HepG2 (cell line): ENCODE data around the gene TSPAN9. TPM values are rescaled to one million over a fixed set of nuclear protein-coding genes. Genes with fewer than 3 reads are reported as not detected.

Experiments used
- ATAC-seq: fragments of 200-7000 bp; cut with Tn5 transposase; 3 replicates; pipeline ENCODE4 v1.9.1; 2020; ENCODE audit warnings: mild to moderate bottlenecking, moderate library complexity
- BruUV-seq: library from RNA; stranded (reverse); fragments of 400-500 nt; replicated peaks from 2 replicates; lab custom pipeline; 2021; lab: Mats Ljungman, UMichigan
- CTCF ChIA-PET: fragments of 300-600 bp; formaldehyde crosslinking; extraction: SDS; loops from one replicate; lab custom pipeline; 2021; ENCODE audit warnings: low total read pairs, inconsistent platforms, low intra/inter-chr PET ratio; lab: Yijun Ruan, JAX
- POLR2A ChIA-PET: fragments of 350-600 bp; sonication (Branson Sonifier 250); formaldehyde crosslinking; loops from one replicate; lab custom pipeline; 2020; ENCODE audit warnings: antibody characterized with exemption, inconsistent platforms; lab: Yijun Ruan, JAX
- DNase-seq: peaks from one replicate; pipeline ENCODE4 v3.0.0-alpha.2; 2015; ENCODE audit warnings: low spot score
- FAIRE-seq: peaks from 3 replicates; lab custom pipeline; 2011; peaks lifted over from hg19 to GRCh38; lab: Jason Lieb, UNC
- H2AFZ ChIP-seq: one replicate; pipeline ENCODE4 v1.6.1; 2011; ENCODE audit warnings: low read length, inconsistent platforms
- H3K27ac ChIP-seq: fragments of 300-600 bp; 3 replicates; pipeline ENCODE4 v1.8.0; 2011; ENCODE audit warnings: mixed run types, mild to moderate bottlenecking, mixed read lengths, low read length, inconsistent platforms; ENCODE audit not compliant: insufficient read depth; ENCODE audit errors: extremely low read length
- H3K27me3 ChIP-seq, 2 experiments: fragments of 200-600 bp in 1 of 2; 2 replicates in 1 of 2; 3 replicates in 1 of 2; pipeline versions ENCODE4 v1.6.0 to v1.8.0; 2011; ENCODE audit warnings: low read length in 2 of 2, mild to moderate bottlenecking in 2 of 2, moderate library complexity in 2 of 2, inconsistent platforms in 1 of 2; ENCODE audit not compliant: insufficient read depth in 2 of 2, control insufficient read depth in 1 of 2
- H3K36me3 ChIP-seq, 2 experiments: fragments of 200-600 bp in 1 of 2; replicated peaks in 1 of 2; 2 replicates in 1 of 2; 3 replicates in 1 of 2; pipeline versions ENCODE4 v1.5.1 to v1.8.0; 2011; ENCODE audit warnings: low read length in 2 of 2, inconsistent platforms in 1 of 2; ENCODE audit not compliant: insufficient read depth in 2 of 2, control insufficient read depth in 1 of 2
- H3K4me1 ChIP-seq: 2 replicates; pipeline ENCODE4 v1.5.1; 2012; ENCODE audit warnings: low read length, inconsistent platforms; ENCODE audit not compliant: insufficient read depth
- H3K4me2 ChIP-seq: 2 replicates; pipeline ENCODE4 v1.6.0; 2011; ENCODE audit warnings: low read depth, low read length, inconsistent platforms
- H3K4me3 ChIP-seq, 3 experiments: fragments of 200-600 bp in 1 of 3; sonication (generic), shearing (Covaris generic) in 1 of 3; replicated peaks in 1 of 3; 2 replicates each; pipeline ENCODE4 v1.5.1; 2011 to 2016; ENCODE audit warnings: low read length in 3 of 3, inconsistent platforms in 2 of 3, low read depth in 2 of 3, mild to moderate bottlenecking in 2 of 3, control low read depth in 1 of 3, mixed read lengths in 1 of 3; ENCODE audit not compliant: insufficient read depth in 1 of 3
- H3K79me2 ChIP-seq: one replicate; pipeline ENCODE4 v1.6.1; 2011; ENCODE audit warnings: low read length, inconsistent platforms; ENCODE audit not compliant: insufficient read depth
- H3K9ac ChIP-seq: 2 replicates; pipeline ENCODE4 v1.6.0; 2011; ENCODE audit warnings: mild to moderate bottlenecking, low read depth, low read length, inconsistent platforms; ENCODE audit not compliant: insufficient read depth
- H3K9me3 ChIP-seq: 2 replicates; pipeline ENCODE4 v1.5.1; 2012; ENCODE audit warnings: mild to moderate bottlenecking, low read length
- H4K20me1 ChIP-seq: 2 replicates; pipeline ENCODE4 v1.6.0; 2011; ENCODE audit warnings: inconsistent platforms, mild to moderate bottlenecking, low read length, moderate library complexity; ENCODE audit not compliant: insufficient read depth
- HNF4G ChIP-seq, 2 experiments: sonication (generic) in 1 of 2; formaldehyde crosslinking in 1 of 2; IDR thresholded peaks; 2 replicates each; pipeline versions ENCODE4 v1.4.0 to v1.6.1; 2011 to 2020; ENCODE audit warnings: borderline replicate concordance in 2 of 2, low read depth in 2 of 2, mild to moderate bottlenecking in 2 of 2, low read length in 1 of 2, missing genetic modification reagents in 1 of 2, moderate library complexity in 1 of 2
- PLRG1 ChIP-seq: fragments of 450-650 bp; conservative IDR thresholded peaks from 2 replicates; pipeline ENCODE4 v1.6.1; 2016
- SP1 ChIP-seq, 2 experiments: fragments of 450-650 bp in 1 of 2; sonication (generic) in 1 of 2; formaldehyde crosslinking in 1 of 2; IDR thresholded peaks; 2 replicates each; pipeline versions ENCODE4 v1.4.0 to v1.6.1; 2016 to 2020; ENCODE audit warnings: missing genetic modification reagents in 1 of 2
- ZNF550 ChIP-seq: sonication (generic); formaldehyde crosslinking; IDR thresholded peaks from 2 replicates; pipeline ENCODE4 v1.4.0; 2020; ENCODE audit warnings: mild to moderate bottlenecking, missing genetic modification reagents, borderline replicate concordance
- ZNF747 ChIP-seq: sonication (generic); formaldehyde crosslinking; IDR thresholded peaks from 2 replicates; pipeline ENCODE4 v1.8.1; 2023; ENCODE audit warnings: missing genetic modification reagents, mild to moderate bottlenecking, borderline replicate concordance
- in situ Hi-C: cut with HindIII; loops from 2 replicates; pipeline ENCODE4 v1.10.0; 2017; ENCODE audit warnings: low pct_unique_long_range_greater_than_20kb; ENCODE audit not compliant: extremely low pct_ligation_motif_present
- intact Hi-C: fragments of 100-400 bp; cut with micrococcal nuclease; formaldehyde crosslinking; loops from one replicate; pipeline ENCODE4 v1.10.0; 2022; ENCODE audit not compliant: unreplicated experiment
- polyA plus RNA-seq, 8 experiments: library from polyadenylated mRNA; depleted of rRNA in 3 of 8; stranded (reverse) in 7 of 8; unstranded in 1 of 8; fragments of >200 nt; fragmentation: Illumina TruSeq in 4 of 8; extraction: Trizol in 4 of 8; gene quantifications; 2 replicates each; pipeline versions ENCODE4 v1.2.1 to v1.2.3, GENCODE V29; 2011 to 2016; ENCODE audit warnings: low read depth in 4 of 8, missing spikeins in 1 of 8, mixed read lengths in 1 of 8; ENCODE audit not compliant: insufficient read depth in 1 of 8
- total RNA-seq, 5 experiments: library from RNA; depleted of rRNA; stranded (reverse); fragments of >200 nt; fragmentation: Illumina TruSeq; extraction: Trizol; gene quantifications; 2 replicates each; pipeline ENCODE4 v1.2.3, GENCODE V29; 2016; ENCODE audit warnings: low read depth in 1 of 5
- TF ChIP-seq, protein P1 (sequence below): sonication (generic); formaldehyde crosslinking; IDR thresholded peaks from 2 replicates; pipeline ENCODE4 v1.4.0; 2020; ENCODE audit warnings: missing genetic modification reagents
- TF ChIP-seq, protein P2 (sequence below): sonication (generic); formaldehyde crosslinking; IDR thresholded peaks from 2 replicates; pipeline ENCODE4 v1.8.0; 2022; ENCODE audit warnings: mild to moderate bottlenecking, missing genetic modification reagents, moderate library complexity

TSPAN9 gene
- total and polyA plus RNA-seq, 2 of the 13 experiments (the other 11 are each of a cell fraction or from before 2014, with no cell fraction given), result 18.1 to 42.3 TPM

GRCh38 chr12:3325736-3326135 lies 248.6 kb downstream of the TSPAN9 start:
- Histone ChIP-seq H3K79me2 (no peaks in the 10 kb centered on the region), H3K9me3 (no peaks in the 10 kb centered on the region), H3K9ac (no peak overlapping the region), H4K20me1 (no peaks in the 10 kb centered on the region), H3K36me3 (no peaks in the 10 kb centered on the region), H3K4me2 (no peak overlapping the region), H2AFZ (no peak overlapping the region), H3K4me1 (no peaks in the 10 kb centered on the region), H3K4me3 (no peak overlapping the region), H3K27ac (no peak overlapping the region), H3K27me3 (peaks cover 11 to 58% of the 10 kb centered on the region in 2 experiments)
- in situ Hi-C loops (no loop called here), intact Hi-C loops (no loop called here)
- ChIA-PET POLR2A (no interaction called here), CTCF (no interaction called here)
- FAIRE-seq, result no peak
- ATAC-seq, result no peak
- TF ChIP-seq SP1 (IDR thresholded peaks at IDR 0.05) (no peak), SP1 (CRISPR knock-in tag; IDR thresholded peaks at IDR 0.05) (no peak), ZNF550 (CRISPR knock-in tag) (no peak), PLRG1 (no peak), ZNF747 (no peak), HNF4G (IDR thresholded peaks at IDR 0.05; ENCODE audit: borderline replicate concordance, low read depth, low read length) (no peak), HNF4G (CRISPR knock-in tag; IDR thresholded peaks at IDR 0.05; ENCODE audit: borderline replicate concordance, low read depth) (no peak)
- TF ChIP-seq, protein P1, sequence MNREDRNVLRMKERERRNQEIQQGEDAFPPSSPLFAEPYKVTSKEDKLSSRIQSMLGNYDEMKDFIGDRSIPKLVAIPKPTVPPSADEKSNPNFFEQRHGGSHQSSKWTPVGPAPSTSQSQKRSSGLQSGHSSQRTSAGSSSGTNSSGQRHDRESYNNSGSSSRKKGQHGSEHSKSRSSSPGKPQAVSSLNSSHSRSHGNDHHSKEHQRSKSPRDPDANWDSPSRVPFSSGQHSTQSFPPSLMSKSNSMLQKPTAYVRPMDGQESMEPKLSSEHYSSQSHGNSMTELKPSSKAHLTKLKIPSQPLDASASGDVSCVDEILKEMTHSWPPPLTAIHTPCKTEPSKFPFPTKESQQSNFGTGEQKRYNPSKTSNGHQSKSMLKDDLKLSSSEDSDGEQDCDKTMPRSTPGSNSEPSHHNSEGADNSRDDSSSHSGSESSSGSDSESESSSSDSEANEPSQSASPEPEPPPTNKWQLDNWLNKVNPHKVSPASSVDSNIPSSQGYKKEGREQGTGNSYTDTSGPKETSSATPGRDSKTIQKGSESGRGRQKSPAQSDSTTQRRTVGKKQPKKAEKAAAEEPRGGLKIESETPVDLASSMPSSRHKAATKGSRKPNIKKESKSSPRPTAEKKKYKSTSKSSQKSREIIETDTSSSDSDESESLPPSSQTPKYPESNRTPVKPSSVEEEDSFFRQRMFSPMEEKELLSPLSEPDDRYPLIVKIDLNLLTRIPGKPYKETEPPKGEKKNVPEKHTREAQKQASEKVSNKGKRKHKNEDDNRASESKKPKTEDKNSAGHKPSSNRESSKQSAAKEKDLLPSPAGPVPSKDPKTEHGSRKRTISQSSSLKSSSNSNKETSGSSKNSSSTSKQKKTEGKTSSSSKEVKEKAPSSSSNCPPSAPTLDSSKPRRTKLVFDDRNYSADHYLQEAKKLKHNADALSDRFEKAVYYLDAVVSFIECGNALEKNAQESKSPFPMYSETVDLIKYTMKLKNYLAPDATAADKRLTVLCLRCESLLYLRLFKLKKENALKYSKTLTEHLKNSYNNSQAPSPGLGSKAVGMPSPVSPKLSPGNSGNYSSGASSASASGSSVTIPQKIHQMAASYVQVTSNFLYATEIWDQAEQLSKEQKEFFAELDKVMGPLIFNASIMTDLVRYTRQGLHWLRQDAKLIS, result no peak
- TF ChIP-seq, protein P2, sequence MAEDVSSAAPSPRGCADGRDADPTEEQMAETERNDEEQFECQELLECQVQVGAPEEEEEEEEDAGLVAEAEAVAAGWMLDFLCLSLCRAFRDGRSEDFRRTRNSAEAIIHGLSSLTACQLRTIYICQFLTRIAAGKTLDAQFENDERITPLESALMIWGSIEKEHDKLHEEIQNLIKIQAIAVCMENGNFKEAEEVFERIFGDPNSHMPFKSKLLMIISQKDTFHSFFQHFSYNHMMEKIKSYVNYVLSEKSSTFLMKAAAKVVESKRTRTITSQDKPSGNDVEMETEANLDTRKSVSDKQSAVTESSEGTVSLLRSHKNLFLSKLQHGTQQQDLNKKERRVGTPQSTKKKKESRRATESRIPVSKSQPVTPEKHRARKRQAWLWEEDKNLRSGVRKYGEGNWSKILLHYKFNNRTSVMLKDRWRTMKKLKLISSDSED (CRISPR knock-in tag), result no peak
- no peak for DNase-seq
- BruUV-seq, result no TSS peak
